SJSA1 (cell line): ENCODE data around the gene TNFSF15. TPM values are rescaled to one million over a fixed set of nuclear protein-coding genes. Genes with fewer than 3 reads are reported as not detected.

ENCODE experiments used
- DNase-seq, 2 experiments: peaks; one replicate each; pipeline ENCODE4 v3.0.0-alpha.2; 2015 to 2020; ENCODE audit warnings: low spot score in 2 of 2, low read depth in 1 of 2
- H3K27ac ChIP-seq: fragments of 250-450 bp; sonication (Bioruptor Pico); 2 replicates; pipeline ENCODE4 v1.5.1; 2020; ENCODE audit warnings: mild to moderate bottlenecking, moderate library complexity
- H3K27me3 ChIP-seq: fragments of 250-450 bp; sonication (Bioruptor Pico); replicated peaks from 2 replicates; pipeline ENCODE4 v1.5.1; 2020; ENCODE audit warnings: mild to moderate bottlenecking, moderate library complexity
- H3K36me3 ChIP-seq: fragments of 250-450 bp; sonication (Bioruptor Pico); 2 replicates; pipeline ENCODE4 v1.5.1; 2020; ENCODE audit warnings: mild to moderate bottlenecking
- H3K4me1 ChIP-seq: fragments of 250-450 bp; sonication (Bioruptor Pico); replicated peaks from 2 replicates; pipeline ENCODE4 v1.6.1; 2021; ENCODE audit warnings: mild to moderate bottlenecking
- H3K4me3 ChIP-seq: fragments of 250-450 bp; sonication (Bioruptor Pico); 2 replicates; pipeline ENCODE4 v1.5.1; 2020; ENCODE audit warnings: mild to moderate bottlenecking
- H3K9me3 ChIP-seq: fragments of 250-450 bp; sonication (Bioruptor Pico); replicated peaks from 2 replicates; pipeline ENCODE4 v1.5.1; 2020; ENCODE audit warnings: mild to moderate bottlenecking
- total RNA-seq: library from RNA; depleted of rRNA; stranded (reverse); fragments of >200 nt; shearing (Covaris generic); gene quantifications from 2 replicates; pipeline ENCODE4 v1.2.3, GENCODE V29; 2014

TNFSF15 gene
- total RNA-seq, 1 experiment from 2014 or later, result not detected

DNA sequence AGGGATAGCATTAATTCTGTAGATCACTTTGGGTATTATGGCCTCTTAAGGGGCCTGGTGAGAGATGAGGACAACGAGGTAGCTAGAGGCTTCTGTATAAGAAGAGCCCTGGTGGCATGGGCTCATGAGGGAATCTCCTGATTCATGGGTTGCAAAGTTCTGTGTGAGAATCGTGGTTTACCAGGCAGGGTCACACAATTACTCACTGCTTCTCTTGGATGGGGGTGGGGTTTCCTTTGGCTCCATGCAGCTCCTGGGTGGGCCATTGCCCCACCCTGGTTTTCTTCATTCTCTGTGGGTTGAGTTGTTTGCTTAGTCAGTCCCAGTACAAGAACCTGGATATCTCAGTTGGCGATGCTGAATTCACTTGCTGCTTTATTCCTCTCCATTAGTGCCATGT, 30.9 kb upstream of the TNFSF15 start:
- Histone ChIP-seq H3K4me3 (no peak overlapping the region), H3K4me1 (peaks cover 13% of the 10 kb centered on the region), H3K27me3 (no peaks in the 10 kb centered on the region), H3K27ac (no peak overlapping the region), H3K36me3 (no peaks in the 10 kb centered on the region), H3K9me3 (peaks cover 3% of the 10 kb centered on the region; the same call in 1 of the 2 replicates)
- DNase-seq, result peak; percentile 44 to 67

- Histone ChIP-seq H3K4me3 (no peak overlapping the region), H3K4me1 (peaks cover 13% of the 10 kb centered on the region)
- no peak for DNase-seq
Measured at GRCh38 chr9:114834386-114834785, 28.5 kb upstream of the TNFSF15 start.

DNA sequence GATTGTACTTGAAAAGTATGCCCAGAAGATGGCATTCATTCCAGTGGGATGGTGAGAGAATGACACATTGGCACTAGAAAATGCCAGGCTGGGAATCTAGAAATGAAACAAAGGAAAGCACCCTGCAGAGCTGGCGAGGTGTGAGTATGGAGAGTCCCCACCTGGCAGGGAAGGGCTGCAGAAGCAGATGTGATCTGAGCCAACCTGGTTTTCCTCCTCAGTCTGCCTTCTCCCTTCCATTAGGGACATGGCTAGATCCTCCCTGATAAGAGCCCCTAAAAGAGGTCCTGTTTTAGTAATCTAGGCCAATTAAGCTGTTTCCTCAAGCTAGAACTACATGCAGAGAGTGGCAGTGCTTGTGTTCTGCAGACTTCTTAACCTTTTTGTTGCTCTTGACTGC, 24.7 kb upstream of the TNFSF15 start:
- Histone ChIP-seq H3K4me1 (no peaks in the 10 kb centered on the region), H3K27me3 (no peaks in the 10 kb centered on the region), H3K9me3 (no peaks in the 10 kb centered on the region), H3K27ac (no peak overlapping the region), H3K36me3 (no peaks in the 10 kb centered on the region), H3K4me3 (no peak overlapping the region)
- DNase-seq, result no peak

More at GRCh38 chr9:114834386-114834785, 28.5 kb upstream of the TNFSF15 start:
- Histone ChIP-seq H3K27me3 (no peaks in the 10 kb centered on the region), H3K9me3 (0 out of 2 replicates have a peak, but pooled peaks cover 3% of the 10 kb centered on the region), H3K27ac (no peak overlapping the region), H3K36me3 (no peaks in the 10 kb centered on the region)

DNA sequence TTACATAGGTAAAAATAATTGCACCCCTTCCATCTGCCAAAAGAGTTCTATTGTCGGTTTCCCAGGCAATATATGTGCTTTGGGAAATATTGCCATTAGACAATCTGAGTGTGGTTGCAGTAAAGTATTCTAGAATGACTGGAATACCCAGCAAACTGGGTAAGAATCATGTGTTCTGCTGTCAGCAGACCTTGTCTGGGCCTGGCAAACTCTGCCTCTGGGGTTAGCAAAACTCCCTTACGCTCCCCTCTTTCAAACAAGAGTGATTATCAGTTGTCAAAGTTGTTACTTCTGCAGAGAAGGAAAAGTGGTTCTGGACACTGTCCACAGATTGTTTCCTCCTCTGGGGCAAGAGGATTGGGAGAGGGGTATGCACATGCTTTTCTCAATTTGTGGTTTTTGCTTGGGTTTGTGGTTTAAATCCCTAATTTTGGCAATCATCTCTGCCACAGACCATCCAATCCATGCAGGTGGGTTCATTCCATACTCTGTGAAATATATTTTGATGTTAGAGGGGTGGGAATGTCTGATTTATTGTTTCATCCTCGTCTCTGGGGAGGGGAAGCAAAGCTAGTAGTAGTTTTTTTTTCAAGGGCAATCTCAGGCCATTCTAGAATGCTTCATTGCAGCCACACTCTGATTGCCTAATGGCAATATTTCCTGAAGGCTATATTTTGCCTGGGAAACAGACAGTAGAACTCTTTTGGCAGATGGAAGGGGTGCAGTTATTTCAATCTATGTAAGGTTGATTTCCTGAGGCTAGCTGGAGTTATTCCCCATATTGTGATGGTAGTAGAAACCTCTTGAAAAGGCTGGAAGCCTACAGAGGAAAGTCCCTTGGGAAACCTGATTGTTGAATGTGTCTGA, 24.0 kb upstream of the TNFSF15 start:
- DNase-seq, result no peak
- no peaks in the 10 kb centered on the region for H3K4me1 ChIP-seq
- H3K27me3 ChIP-seq, result no peaks in the 10 kb centered on the region
- no peaks in the 10 kb centered on the region for H3K36me3 ChIP-seq
- H3K9me3 ChIP-seq, result no peaks in the 10 kb centered on the region
- no peak overlapping the region for H3K27ac ChIP-seq
- H3K4me3 ChIP-seq, result no peak overlapping the region

- DNase-seq, result no peak
- H3K9me3 ChIP-seq, result no peaks in the 10 kb centered on the region
- H3K4me1 ChIP-seq, result no peaks in the 10 kb centered on the region
- no peak overlapping the region for H3K27ac ChIP-seq
- no peaks in the 10 kb centered on the region for H3K36me3 ChIP-seq
- H3K4me3 ChIP-seq, result no peak overlapping the region
- no peaks in the 10 kb centered on the region for H3K27me3 ChIP-seq
Measured at GRCh38 chr9:114828303-114828650, 22.4 kb upstream of the TNFSF15 start.

DNA sequence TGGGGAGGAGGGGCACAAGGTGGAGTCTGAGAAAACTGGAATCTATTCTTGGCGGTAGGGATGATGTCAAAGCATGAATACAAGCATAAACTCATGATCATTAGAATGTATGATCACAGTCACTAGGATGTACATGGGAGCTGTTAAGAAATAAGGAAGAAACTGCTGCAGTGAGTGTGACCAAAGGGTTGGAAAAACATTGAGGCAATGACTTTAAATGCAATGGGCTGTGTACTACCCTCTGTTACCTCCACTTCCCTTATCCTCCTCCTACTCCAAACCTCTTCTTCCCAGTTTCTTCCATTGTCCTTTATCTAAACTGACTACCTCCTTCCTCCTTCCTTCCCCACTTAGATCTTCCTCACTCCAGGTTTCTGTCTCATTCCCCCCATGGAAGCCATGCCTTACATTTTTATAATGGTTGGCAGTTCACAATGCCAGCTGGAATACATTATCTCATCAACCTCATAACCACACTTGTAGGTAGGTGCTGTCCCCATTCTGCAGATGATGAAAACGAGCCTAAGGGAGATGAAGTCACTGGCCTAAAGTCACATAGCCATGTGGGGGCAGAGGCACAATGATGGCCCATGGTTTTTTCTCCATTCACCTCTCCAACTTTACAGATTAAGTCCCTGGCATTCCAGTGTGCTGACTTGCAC, 21.9 kb upstream of the TNFSF15 start:
- Histone ChIP-seq H3K27ac (no peak overlapping the region), H3K27me3 (no peaks in the 10 kb centered on the region), H3K9me3 (no peaks in the 10 kb centered on the region), H3K36me3 (no peaks in the 10 kb centered on the region), H3K4me3 (no peak overlapping the region), H3K4me1 (no peaks in the 10 kb centered on the region)
- no peak for DNase-seq

GRCh38 chr9:114826431-114826830, 20.6 kb upstream of the TNFSF15 start:
- DNase-seq, result no peak
- H3K27me3 ChIP-seq, result no peaks in the 10 kb centered on the region
- H3K4me3 ChIP-seq, result no peak overlapping the region
- H3K27ac ChIP-seq, result no peak overlapping the region
- H3K36me3 ChIP-seq, result no peaks in the 10 kb centered on the region
- no peaks in the 10 kb centered on the region for H3K9me3 ChIP-seq
- H3K4me1 ChIP-seq, result no peaks in the 10 kb centered on the region

- Histone ChIP-seq H3K36me3 (no peaks in the 10 kb centered on the region), H3K4me3 (no peak overlapping the region), H3K9me3 (no peaks in the 10 kb centered on the region), H3K27ac (no peak overlapping the region), H3K4me1 (no peaks in the 10 kb centered on the region), H3K27me3 (no peaks in the 10 kb centered on the region)
- no peak for DNase-seq
Measured at GRCh38 chr9:114825126-114825795, 19.4 kb upstream of the TNFSF15 start.

GRCh38 chr9:114824110-114824509, 18.3 kb upstream of the TNFSF15 start:
- DNase-seq, result no peak
- H3K36me3 ChIP-seq, result no peaks in the 10 kb centered on the region
- no peak overlapping the region for H3K4me3 ChIP-seq
- H3K9me3 ChIP-seq, result no peaks in the 10 kb centered on the region
- H3K27me3 ChIP-seq, result no peaks in the 10 kb centered on the region
- no peaks in the 10 kb centered on the region for H3K4me1 ChIP-seq
- H3K27ac ChIP-seq, result no peak overlapping the region

GRCh38 chr9:114823441-114823840, 17.6 kb upstream of the TNFSF15 start:
- Histone ChIP-seq H3K27me3 (no peaks in the 10 kb centered on the region), H3K36me3 (no peaks in the 10 kb centered on the region), H3K27ac (no peak overlapping the region), H3K4me1 (no peaks in the 10 kb centered on the region), H3K9me3 (no peaks in the 10 kb centered on the region), H3K4me3 (no peak overlapping the region)
- DNase-seq, result no peak

DNA sequence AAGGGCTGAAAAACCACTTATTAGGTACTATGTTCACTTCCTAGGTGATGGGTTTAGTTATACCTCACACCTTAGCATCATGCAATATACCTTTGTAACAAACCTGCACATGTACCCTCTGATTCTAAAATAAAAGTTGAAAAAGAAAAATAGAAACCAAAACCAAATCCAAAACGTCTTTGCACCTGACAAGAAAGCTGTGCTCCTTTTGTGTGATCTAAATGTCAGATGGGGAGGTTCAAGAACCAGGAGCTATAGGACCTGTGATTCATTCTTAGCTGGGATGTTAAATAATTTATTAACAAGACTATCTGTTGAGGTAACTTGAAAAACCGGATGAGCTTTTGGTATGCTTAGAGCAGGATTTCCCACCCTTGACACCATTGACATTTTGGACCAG, 16.9 kb upstream of the TNFSF15 start:
- DNase-seq, result no peak
- Histone ChIP-seq H3K27ac (no peak overlapping the region), H3K4me1 (no peaks in the 10 kb centered on the region), H3K27me3 (no peaks in the 10 kb centered on the region; the same call in 1 of the 2 replicates), H3K4me3 (no peak overlapping the region), H3K9me3 (no peaks in the 10 kb centered on the region), H3K36me3 (no peaks in the 10 kb centered on the region)

DNA sequence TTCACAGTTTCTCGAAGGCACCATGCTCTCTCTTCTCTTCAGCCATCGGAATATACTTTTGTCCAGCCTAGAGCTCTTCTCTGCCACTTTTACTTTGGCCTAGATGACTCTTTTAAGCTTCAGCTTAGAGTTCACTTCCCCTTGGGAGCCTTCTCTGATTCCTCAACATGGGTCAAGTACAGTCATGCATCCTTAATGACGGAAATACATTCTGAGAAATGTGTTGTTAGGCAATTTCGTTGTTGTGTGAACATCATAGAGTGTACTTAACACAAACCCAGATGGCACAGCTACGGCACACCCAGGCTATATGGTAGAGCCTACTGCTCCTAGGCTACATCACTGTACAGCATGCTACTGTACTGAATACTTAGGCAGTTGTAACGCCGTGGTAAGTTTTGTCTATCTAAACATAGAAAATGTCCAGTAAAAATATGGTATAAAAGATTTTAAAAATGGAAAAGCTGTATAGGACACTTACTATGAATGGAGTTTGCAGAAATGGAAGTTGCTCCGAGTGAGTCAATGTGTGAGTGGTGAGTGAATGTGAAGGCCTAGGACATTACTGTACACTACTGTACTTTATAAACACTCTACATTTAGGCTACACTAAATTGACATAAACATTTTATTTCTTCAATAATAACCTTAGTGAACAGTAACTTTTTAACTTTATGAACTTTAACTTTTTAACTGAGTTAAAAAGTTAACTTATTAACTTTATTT, 15.1 kb upstream of the TNFSF15 start:
- H3K9me3 ChIP-seq, result no peaks in the 10 kb centered on the region

DNA sequence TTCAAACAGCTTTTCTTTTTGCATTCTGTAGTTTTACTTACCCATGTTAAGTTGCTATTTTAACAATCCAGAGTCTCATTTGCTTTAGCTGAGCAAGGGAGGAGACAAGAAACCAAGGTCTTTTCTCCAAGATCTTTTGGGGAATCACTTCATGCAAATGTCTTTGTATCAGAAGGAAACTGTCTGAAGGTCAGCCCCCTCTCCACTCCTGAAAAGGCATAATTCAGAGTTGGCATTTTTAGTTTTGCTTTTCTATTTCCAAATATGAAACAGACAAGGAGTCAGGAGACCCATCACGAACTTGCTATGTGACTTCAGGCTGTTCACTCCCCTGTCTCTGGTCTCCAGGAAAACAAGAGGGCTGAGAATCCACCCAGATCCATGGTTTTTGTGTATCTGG, 12.3 kb upstream of the TNFSF15 start:
- no peaks in the 10 kb centered on the region for H3K4me1 ChIP-seq
- no peaks in the 10 kb centered on the region for H3K36me3 ChIP-seq
- no peak overlapping the region for H3K27ac ChIP-seq
- no peak overlapping the region for H3K4me3 ChIP-seq
- H3K27me3 ChIP-seq, result no peaks in the 10 kb centered on the region; the same call in 1 of the 2 replicates
- H3K9me3 ChIP-seq, result no peaks in the 10 kb centered on the region
- no peak for DNase-seq

More for the DNA sequence above, 15.1 kb upstream of the TNFSF15 start:
- DNase-seq, result no peak
- Histone ChIP-seq H3K27me3 (no peaks in the 10 kb centered on the region; the same call in 1 of the 2 replicates), H3K27ac (no peak overlapping the region), H3K4me3 (no peak overlapping the region), H3K4me1 (no peaks in the 10 kb centered on the region), H3K36me3 (no peaks in the 10 kb centered on the region)
